Neural progenitor cell (in vitro differentiated cells): Measurements from ENCODE around the gene PTPRN2.

Experiments used
- EZH2phosphoT487 ChIP-seq: fragments of 200-600 bp; sonication (generic); IDR thresholded peaks from 2 replicates; pipeline ENCODE4 v1.6.1; 2017; ENCODE audit warnings: antibody characterized with exemption
- TF ChIP-seq, protein P1 (sequence below): fragments of 200-600 bp; sonication (generic); IDR thresholded peaks from 2 replicates; pipeline ENCODE4 v1.5.1; 2017; ENCODE audit warnings: antibody characterized with exemption, mild to moderate bottlenecking

DNA sequence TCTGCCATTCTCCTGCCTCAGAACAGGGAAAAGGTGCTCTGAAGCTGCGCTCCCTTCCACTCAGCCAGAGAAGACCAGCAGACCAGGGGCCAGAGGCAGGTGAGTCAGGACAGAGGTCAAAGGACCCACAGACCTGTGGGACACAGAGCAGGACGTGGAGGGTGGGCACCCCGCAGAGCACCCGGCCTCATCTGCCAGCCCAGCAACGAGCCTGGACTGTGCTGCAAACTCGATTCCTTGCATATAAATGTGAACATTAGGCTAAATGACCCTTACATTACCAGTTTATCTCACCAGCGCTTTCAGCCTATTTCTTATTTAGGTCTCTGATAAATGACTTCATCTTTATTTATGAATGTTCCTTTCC lies 50.1 kb downstream of the PTPRN2 start:
- TF ChIP-seq, protein P1, sequence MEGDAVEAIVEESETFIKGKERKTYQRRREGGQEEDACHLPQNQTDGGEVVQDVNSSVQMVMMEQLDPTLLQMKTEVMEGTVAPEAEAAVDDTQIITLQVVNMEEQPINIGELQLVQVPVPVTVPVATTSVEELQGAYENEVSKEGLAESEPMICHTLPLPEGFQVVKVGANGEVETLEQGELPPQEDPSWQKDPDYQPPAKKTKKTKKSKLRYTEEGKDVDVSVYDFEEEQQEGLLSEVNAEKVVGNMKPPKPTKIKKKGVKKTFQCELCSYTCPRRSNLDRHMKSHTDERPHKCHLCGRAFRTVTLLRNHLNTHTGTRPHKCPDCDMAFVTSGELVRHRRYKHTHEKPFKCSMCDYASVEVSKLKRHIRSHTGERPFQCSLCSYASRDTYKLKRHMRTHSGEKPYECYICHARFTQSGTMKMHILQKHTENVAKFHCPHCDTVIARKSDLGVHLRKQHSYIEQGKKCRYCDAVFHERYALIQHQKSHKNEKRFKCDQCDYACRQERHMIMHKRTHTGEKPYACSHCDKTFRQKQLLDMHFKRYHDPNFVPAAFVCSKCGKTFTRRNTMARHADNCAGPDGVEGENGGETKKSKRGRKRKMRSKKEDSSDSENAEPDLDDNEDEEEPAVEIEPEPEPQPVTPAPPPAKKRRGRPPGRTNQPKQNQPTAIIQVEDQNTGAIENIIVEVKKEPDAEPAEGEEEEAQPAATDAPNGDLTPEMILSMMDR: no peak
- TF ChIP-seq EZH2phosphoT487: no peak
